K562 (cell line): ENCODE measurements around the gene PCDHGB7. TPM values are rescaled to one million over a fixed set of nuclear protein-coding genes. Genes with fewer than 3 reads are reported as not detected.
A peak's percentile ranks its signal among the peaks of the same experiment; 100 is the strongest.

Experiments used
- ATAC-seq: fragments of 200-7000 bp; cut with Tn5 transposase; 3 replicates; pipeline ENCODE4 v1.9.1; 2020; ENCODE audit warnings: moderate library complexity
- BruUV-seq: library from RNA; stranded (reverse); fragments of 400-500 nt; replicated peaks from 2 replicates; lab custom pipeline; 2021; lab: Mats Ljungman, UMichigan
- CTCF ChIA-PET: fragments of 300-600 bp; formaldehyde crosslinking; extraction: SDS; loops from one replicate; lab custom pipeline; 2021; ENCODE audit warnings: low intra/inter-chr PET ratio; lab: Yijun Ruan, JAX
- POLR2A ChIA-PET: fragments of 300-600, 350-650 bp; sonication (Branson Sonifier 250); formaldehyde crosslinking; extraction: SDS; loops from one replicate; lab custom pipeline; 2021; ENCODE audit warnings: antibody characterized with exemption, inconsistent platforms; lab: Yijun Ruan, JAX
- DNase-seq, 4 experiments: peaks; one replicate each; pipeline versions ENCODE4 v3.0.0 to v3.0.0-alpha.2; 2011 to 2018; ENCODE audit warnings: low spot score in 3 of 4, mixed read lengths in 3 of 4; ENCODE audit errors: extremely low read depth in 1 of 4
- FAIRE-seq: peaks from 2 replicates; lab custom pipeline; 2011; peaks lifted over from hg19 to GRCh38; lab: Jason Lieb, UNC
- H2AFZ ChIP-seq: 2 replicates; pipeline ENCODE4 v1.6.0; 2011; ENCODE audit warnings: low read depth, low read length, control low read depth, inconsistent platforms
- H3K27ac ChIP-seq: fragments of 200-600 bp; 3 replicates; pipeline ENCODE4 v1.8.0; 2011; ENCODE audit warnings: low read depth, mild to moderate bottlenecking, control low read depth, inconsistent platforms, low read length, moderate library complexity, mixed read lengths; ENCODE audit errors: extremely low read depth
- H3K27me3 ChIP-seq, 2 experiments: fragments of 300-600 bp in 1 of 2; 2 replicates in 1 of 2; 3 replicates in 1 of 2; pipeline versions ENCODE4 v1.6.0 to v1.8.0; 2011; ENCODE audit warnings: inconsistent platforms in 2 of 2, low read length in 2 of 2, mild to moderate bottlenecking in 1 of 2, mixed read lengths in 1 of 2, moderate library complexity in 1 of 2; ENCODE audit not compliant: control insufficient read depth in 2 of 2, insufficient read depth in 2 of 2
- H3K36me3 ChIP-seq: fragments of 300-600 bp; 3 replicates; pipeline ENCODE4 v1.8.0; 2011; ENCODE audit warnings: mild to moderate bottlenecking, low read length, inconsistent platforms; ENCODE audit not compliant: control insufficient read depth, insufficient read depth
- H3K4me1 ChIP-seq, 2 experiments: fragments of 200-600 bp in 1 of 2; replicated peaks in 1 of 2; 2 replicates in 1 of 2; 3 replicates in 1 of 2; pipeline versions ENCODE4 v1.5.1 to v1.8.0; 2011; ENCODE audit warnings: inconsistent platforms in 2 of 2, low read length in 2 of 2, mild to moderate bottlenecking in 1 of 2, mixed read lengths in 1 of 2, moderate library complexity in 1 of 2; ENCODE audit not compliant: control insufficient read depth in 2 of 2, insufficient read depth in 2 of 2
- H3K4me2 ChIP-seq: 2 replicates; pipeline ENCODE4 v1.6.1; 2011; ENCODE audit warnings: low read length, control low read depth, inconsistent platforms, mixed read lengths; ENCODE audit not compliant: insufficient read depth
- H3K4me3 ChIP-seq: fragments of 200-600 bp; sonication (generic), shearing (Covaris generic); 2 replicates; pipeline ENCODE4 v1.5.1; 2016; ENCODE audit warnings: control low read depth, inconsistent platforms
- H3K79me2 ChIP-seq: fragments of 200-600 bp; 3 replicates; pipeline ENCODE4 v1.8.0; 2011; ENCODE audit warnings: low read length, inconsistent platforms; ENCODE audit not compliant: control insufficient read depth, insufficient read depth
- H3K9ac ChIP-seq, 2 experiments: 2 replicates each; pipeline versions ENCODE4 v1.6.0 to v1.6.1; 2011; ENCODE audit warnings: low read depth in 2 of 2, low read length in 2 of 2, control low read depth in 1 of 2, inconsistent platforms in 1 of 2, mild to moderate bottlenecking in 1 of 2, mixed read lengths in 1 of 2; ENCODE audit not compliant: insufficient read depth in 1 of 2
- H3K9me1 ChIP-seq: one replicate; pipeline ENCODE4 v1.6.0; 2011; ENCODE audit warnings: inconsistent platforms, mild to moderate bottlenecking, low read length, moderate library complexity; ENCODE audit not compliant: control insufficient read depth, insufficient read depth
- H3K9me3 ChIP-seq: replicated peaks from 2 replicates; pipeline ENCODE4 v1.5.1; 2011; ENCODE audit warnings: low read depth, low read length, inconsistent platforms; ENCODE audit not compliant: control insufficient read depth, insufficient read depth
- H4K20me1 ChIP-seq: replicated peaks from 2 replicates; pipeline ENCODE4 v1.6.1; 2011; ENCODE audit warnings: low read length, inconsistent platforms, mixed read lengths; ENCODE audit not compliant: control insufficient read depth, insufficient read depth
- RAD21 ChIP-seq, 2 experiments: fragments of 250-450 bp in 1 of 2; fragments of 450-650 bp in 1 of 2; sonication (Bioruptor Pico) in 1 of 2; formaldehyde crosslinking in 1 of 2; IDR thresholded peaks in 1 of 2; conservative IDR thresholded peaks in 1 of 2; 2 replicates each; pipeline versions ENCODE4 v1.4.0 to v1.8.0; 2020 to 2022; ENCODE audit warnings: mild to moderate bottlenecking in 2 of 2, moderate library complexity in 1 of 2
- U2AF2 ChIP-seq: fragments of 200-400 bp; formaldehyde crosslinking; optimal IDR thresholded peaks from 2 replicates; pipeline ENCODE3; 2017; ENCODE audit warnings: low read depth, mild to moderate bottlenecking, low read length
- WGBS: fragments of 100-300 bp; shearing (Covaris generic); methylation state at CpG from one replicate; pipeline ENCODE4 v1.1.6; 2016; ENCODE audit warnings: low coverage, mixed read lengths; ENCODE audit not compliant: insufficient coverage; ENCODE audit errors: missing lambda C conversion rate; 5-methylcytosine and 5-hydroxymethylcytosine counted together
- in situ Hi-C: fragments of 300-500 bp; cut with MboI; formaldehyde crosslinking; loops from 4 replicates; pipeline ENCODE4 v1.15.0; 2018; ENCODE audit warnings: inconsistent platforms, mixed read lengths
- intact Hi-C: fragments of 100-400 bp; cut with micrococcal nuclease; formaldehyde crosslinking; loops from 2 replicates; pipeline ENCODE4 v1.14.2; 2022
- polyA plus RNA-seq, 8 experiments: library from polyadenylated mRNA; depleted of rRNA in 4 of 8; stranded (reverse) in 5 of 8; unstranded in 3 of 8; fragments of >200 nt; fragmentation: Nextera tagmentation in 2 of 8; fragmentation: Illumina TruSeq in 1 of 8; extraction: Ambion mirVana in 2 of 8; extraction: Trizol in 1 of 8; gene quantifications; 2 replicates each; pipeline versions ENCODE4 v1.2.1 to v1.2.3, GENCODE V29; 2011 to 2014; ENCODE audit warnings: inconsistent platforms in 1 of 8, missing spikeins in 1 of 8
- total RNA-seq, 7 experiments: library from RNA; depleted of rRNA in 6 of 7; stranded (reverse); fragments of >200 nt in 6 of 7; fragmentation: Illumina TruSeq in 2 of 7; extraction: Trizol in 2 of 7; gene quantifications; 2 replicates each; pipeline versions ENCODE4 v1.2.1 to v1.2.3, GENCODE V29; 2011 to 2021; ENCODE audit warnings: low replicate concordance in 1 of 7
- TF ChIP-seq, protein P1 (sequence below), 3 experiments: IDR thresholded peaks in 2 of 3; conservative IDR thresholded peaks in 1 of 3; 2 replicates each; pipeline ENCODE4 v1.5.1; 2011 to 2012; ENCODE audit warnings: low read length in 3 of 3, mild to moderate bottlenecking in 3 of 3, control low read depth in 2 of 3, improper control_type of control experiment in 1 of 3, inconsistent platforms in 1 of 3, low read depth in 1 of 3, mixed read lengths in 1 of 3, moderate library complexity in 1 of 3; ENCODE audit not compliant: insufficient read depth in 2 of 3
- TF ChIP-seq, protein P2 (sequence below): IDR thresholded peaks from 2 replicates; pipeline ENCODE4 v1.6.1; 2012; ENCODE audit warnings: low read depth, low read length, improper control_type of control experiment, borderline replicate concordance
- TF ChIP-seq, protein P3 (sequence below), 2 experiments: fragments of 450-650 bp; formaldehyde crosslinking in 1 of 2; IDR thresholded peaks; 2 replicates each; pipeline versions ENCODE4 v1.4.0 to v1.6.1; 2014 to 2020; ENCODE audit warnings: mild to moderate bottlenecking in 2 of 2, borderline replicate concordance in 1 of 2, low read depth in 1 of 2

Gene PCDHGB7
- total and polyA plus RNA-seq, 9 of the 15 experiments (the other 6 are each of a cell fraction or from before 2014, with no cell fraction given) = 0.09 TPM; not detected in 8

DNA sequence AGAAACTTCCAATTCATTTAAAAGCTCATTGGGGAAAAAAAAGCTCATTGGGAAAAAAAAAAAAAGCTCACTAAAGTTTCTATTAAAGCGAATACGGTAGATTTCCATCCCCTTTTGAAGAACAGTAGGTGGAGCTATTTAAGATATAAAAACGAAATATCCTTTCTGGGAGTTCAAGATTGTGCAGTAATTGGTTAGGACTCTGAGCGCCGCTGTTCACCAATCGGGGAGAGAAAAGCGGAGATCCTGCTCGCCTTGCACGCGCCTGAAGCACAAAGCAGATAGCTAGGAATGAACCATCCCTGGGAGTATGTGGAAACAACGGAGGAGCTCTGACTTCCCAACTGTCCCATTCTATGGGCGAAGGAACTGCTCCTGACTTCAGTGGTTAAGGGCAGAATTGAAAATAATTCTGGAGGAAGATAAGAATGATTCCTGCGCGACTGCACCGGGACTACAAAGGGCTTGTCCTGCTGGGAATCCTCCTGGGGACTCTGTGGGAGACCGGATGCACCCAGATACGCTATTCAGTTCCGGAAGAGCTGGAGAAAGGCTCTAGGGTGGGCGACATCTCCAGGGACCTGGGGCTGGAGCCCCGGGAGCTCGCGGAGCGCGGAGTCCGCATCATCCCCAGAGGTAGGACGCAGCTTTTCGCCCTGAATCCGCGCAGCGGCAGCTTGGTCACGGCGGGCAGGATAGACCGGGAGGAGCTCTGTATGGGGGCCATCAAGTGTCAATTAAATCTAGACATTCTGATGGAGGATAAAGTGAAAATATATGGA, 13.0 kb downstream of the PCDHGB7 start, which contains the start of gene PCDHGA12:
Gene PCDHGA12 (plus strand): TSS at position 176 of the 782 bp plus-strand sequence. CDS start 253 bp downstream, at position 429.
- ChIA-PET POLR2A (interaction anchor here (0.7 to 1.1 kb wide), 3 partner anchors 63 to 94 kb away, joined by 3 to 4 read pairs (median 3); no protein-coding TSS in a partner anchor), CTCF (interaction anchor here (0.6 to 0.7 kb wide), 5 partner anchors 10 to 1713 kb away, joined by 3 to 6 read pairs (median 3); no protein-coding TSS in a partner anchor)
- Histone ChIP-seq H3K4me3 (no peak within 1 kb of the TSS), H3K9ac (no peak within 1 kb of the TSS), H4K20me1 (no peaks in the 10 kb centered on the region), H3K4me2 (no peak within 1 kb of the TSS), H3K36me3 (no peaks in the 10 kb centered on the region), H2AFZ (no peak within 1 kb of the TSS), H3K9me3 (no peaks in the 10 kb centered on the region; the same call in 1 of the 2 replicates), H3K27me3 (peaks cover 10 to 37% of the 10 kb centered on the region in 2 experiments; a peak in 3 of 5 replicates), H3K79me2 (no peaks in the 10 kb centered on the region), H3K9me1 (no peaks in the 10 kb centered on the region), H3K4me1 (peaks cover 0 to 22% of the 10 kb centered on the region in 2 experiments; a peak in 2 of 5 replicates), H3K27ac (no peak within 1 kb of the TSS)
- in situ Hi-C loops = no loop called here
- 14% methylated on average over 33 of the region's 33 CpGs for whole genome bisulfite sequencing
- TF ChIP-seq, protein P1, sequence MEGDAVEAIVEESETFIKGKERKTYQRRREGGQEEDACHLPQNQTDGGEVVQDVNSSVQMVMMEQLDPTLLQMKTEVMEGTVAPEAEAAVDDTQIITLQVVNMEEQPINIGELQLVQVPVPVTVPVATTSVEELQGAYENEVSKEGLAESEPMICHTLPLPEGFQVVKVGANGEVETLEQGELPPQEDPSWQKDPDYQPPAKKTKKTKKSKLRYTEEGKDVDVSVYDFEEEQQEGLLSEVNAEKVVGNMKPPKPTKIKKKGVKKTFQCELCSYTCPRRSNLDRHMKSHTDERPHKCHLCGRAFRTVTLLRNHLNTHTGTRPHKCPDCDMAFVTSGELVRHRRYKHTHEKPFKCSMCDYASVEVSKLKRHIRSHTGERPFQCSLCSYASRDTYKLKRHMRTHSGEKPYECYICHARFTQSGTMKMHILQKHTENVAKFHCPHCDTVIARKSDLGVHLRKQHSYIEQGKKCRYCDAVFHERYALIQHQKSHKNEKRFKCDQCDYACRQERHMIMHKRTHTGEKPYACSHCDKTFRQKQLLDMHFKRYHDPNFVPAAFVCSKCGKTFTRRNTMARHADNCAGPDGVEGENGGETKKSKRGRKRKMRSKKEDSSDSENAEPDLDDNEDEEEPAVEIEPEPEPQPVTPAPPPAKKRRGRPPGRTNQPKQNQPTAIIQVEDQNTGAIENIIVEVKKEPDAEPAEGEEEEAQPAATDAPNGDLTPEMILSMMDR (IDR thresholded peaks at IDR 0.05 in 2 of 3, conservative IDR thresholded peaks at IDR 0.05 in 1 of 3; ENCODE audit: insufficient read depth in 2 of 3, low read depth in 1 of 3, low read length in 3 of 3) = peak; percentile 53 to 85 (median 72)
- TF ChIP-seq, protein P2, sequence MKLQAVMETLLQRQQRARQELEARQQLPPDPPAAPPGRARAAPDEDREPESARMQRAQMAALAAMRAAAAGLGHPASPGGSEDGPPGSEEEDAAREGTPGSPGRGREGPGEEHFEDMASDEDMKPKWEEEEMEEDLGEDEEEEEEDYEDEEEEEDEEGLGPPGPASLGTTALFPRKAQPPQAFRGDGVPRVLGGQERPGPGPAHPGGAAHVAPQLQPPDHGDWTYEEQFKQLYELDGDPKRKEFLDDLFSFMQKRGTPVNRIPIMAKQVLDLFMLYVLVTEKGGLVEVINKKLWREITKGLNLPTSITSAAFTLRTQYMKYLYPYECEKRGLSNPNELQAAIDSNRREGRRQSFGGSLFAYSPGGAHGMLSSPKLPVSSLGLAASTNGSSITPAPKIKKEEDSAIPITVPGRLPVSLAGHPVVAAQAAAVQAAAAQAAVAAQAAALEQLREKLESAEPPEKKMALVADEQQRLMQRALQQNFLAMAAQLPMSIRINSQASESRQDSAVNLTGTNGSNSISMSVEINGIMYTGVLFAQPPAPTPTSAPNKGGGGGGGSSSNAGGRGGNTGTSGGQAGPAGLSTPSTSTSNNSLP = peak; percentile 67; the same call in 1 of the 2 replicates
- no peak for TF ChIP-seq U2AF2
- TF ChIP-seq, protein P3, sequence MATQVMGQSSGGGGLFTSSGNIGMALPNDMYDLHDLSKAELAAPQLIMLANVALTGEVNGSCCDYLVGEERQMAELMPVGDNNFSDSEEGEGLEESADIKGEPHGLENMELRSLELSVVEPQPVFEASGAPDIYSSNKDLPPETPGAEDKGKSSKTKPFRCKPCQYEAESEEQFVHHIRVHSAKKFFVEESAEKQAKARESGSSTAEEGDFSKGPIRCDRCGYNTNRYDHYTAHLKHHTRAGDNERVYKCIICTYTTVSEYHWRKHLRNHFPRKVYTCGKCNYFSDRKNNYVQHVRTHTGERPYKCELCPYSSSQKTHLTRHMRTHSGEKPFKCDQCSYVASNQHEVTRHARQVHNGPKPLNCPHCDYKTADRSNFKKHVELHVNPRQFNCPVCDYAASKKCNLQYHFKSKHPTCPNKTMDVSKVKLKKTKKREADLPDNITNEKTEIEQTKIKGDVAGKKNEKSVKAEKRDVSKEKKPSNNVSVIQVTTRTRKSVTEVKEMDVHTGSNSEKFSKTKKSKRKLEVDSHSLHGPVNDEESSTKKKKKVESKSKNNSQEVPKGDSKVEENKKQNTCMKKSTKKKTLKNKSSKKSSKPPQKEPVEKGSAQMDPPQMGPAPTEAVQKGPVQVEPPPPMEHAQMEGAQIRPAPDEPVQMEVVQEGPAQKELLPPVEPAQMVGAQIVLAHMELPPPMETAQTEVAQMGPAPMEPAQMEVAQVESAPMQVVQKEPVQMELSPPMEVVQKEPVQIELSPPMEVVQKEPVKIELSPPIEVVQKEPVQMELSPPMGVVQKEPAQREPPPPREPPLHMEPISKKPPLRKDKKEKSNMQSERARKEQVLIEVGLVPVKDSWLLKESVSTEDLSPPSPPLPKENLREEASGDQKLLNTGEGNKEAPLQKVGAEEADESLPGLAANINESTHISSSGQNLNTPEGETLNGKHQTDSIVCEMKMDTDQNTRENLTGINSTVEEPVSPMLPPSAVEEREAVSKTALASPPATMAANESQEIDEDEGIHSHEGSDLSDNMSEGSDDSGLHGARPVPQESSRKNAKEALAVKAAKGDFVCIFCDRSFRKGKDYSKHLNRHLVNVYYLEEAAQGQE (IDR thresholded peaks at IDR 0.05; ENCODE audit: borderline replicate concordance) = 0 out of 2 replicates have a peak, but pooled peaks have one; percentile 10
- TF ChIP-seq, protein P3 (CRISPR knock-in tag; IDR thresholded peaks at IDR 0.05; ENCODE audit: low read depth) = no peak
- peak in 1 of 2 experiments; percentile 60; a peak in 2 of 4 replicates for TF ChIP-seq RAD21 (CRISPR knock-in tag; conservative IDR thresholded peaks at IDR 0.05 in 1 of 2, IDR thresholded peaks at IDR 0.05 in 1 of 2)
- FAIRE-seq (peak; percentile 6), DNase-seq (peak; percentile 19 to 52 (median 32)), ATAC-seq (peak; percentile 83)
- BruUV-seq = no TSS peak
- intact Hi-C loops = no loop called here
